HepG2 (cell line): ENCODE results near the gene HECTD4. TPM values are rescaled to one million over a fixed set of nuclear protein-coding genes. Genes with fewer than 3 reads are reported as not detected.

Experiments
- AGO2 ChIP-seq: fragments of 200-400 bp; formaldehyde crosslinking; optimal IDR thresholded peaks from 2 replicates; pipeline ENCODE3; 2017; ENCODE audit warnings: mild to moderate bottlenecking, low read depth, low read length, moderate library complexity
- ARHGAP35 ChIP-seq: sonication (generic); formaldehyde crosslinking; IDR thresholded peaks from 2 replicates; pipeline ENCODE4 v1.9.0; 2022; ENCODE audit warnings: mild to moderate bottlenecking, inconsistent platforms, moderate library complexity, missing genetic modification reagents, borderline replicate concordance
- DNMT1 ChIP-seq: sonication (generic); formaldehyde crosslinking; IDR thresholded peaks from 2 replicates; pipeline ENCODE4 v1.5.1; 2020; ENCODE audit warnings: mild to moderate bottlenecking, missing genetic modification reagents
- FLYWCH1 ChIP-seq: sonication (generic); formaldehyde crosslinking; IDR thresholded peaks from 2 replicates; pipeline ENCODE4 v1.8.1; 2023; ENCODE audit warnings: mild to moderate bottlenecking, missing genetic modification reagents
- FUBP1 ChIP-seq: sonication (generic); formaldehyde crosslinking; IDR thresholded peaks from 2 replicates; pipeline ENCODE4 v1.5.1; 2020; ENCODE audit warnings: missing genetic modification reagents, mild to moderate bottlenecking, borderline replicate concordance
- JUNB ChIP-seq: sonication (generic); formaldehyde crosslinking; IDR thresholded peaks from 2 replicates; pipeline ENCODE4 v1.8.0; 2022; ENCODE audit warnings: missing genetic modification reagents, mild to moderate bottlenecking, borderline replicate concordance
- RBM22 ChIP-seq: fragments of 200-400 bp; formaldehyde crosslinking; optimal IDR thresholded peaks from 2 replicates; pipeline ENCODE3; 2017; ENCODE audit warnings: mild to moderate bottlenecking, low read length, moderate library complexity
- RFX1 ChIP-seq: fragments of 450-650 bp; IDR thresholded peaks from 2 replicates; pipeline ENCODE4 v1.6.1; 2017
- SAP130 ChIP-seq: IDR thresholded peaks from 2 replicates; pipeline ENCODE4 v1.6.1; 2016; ENCODE audit warnings: low read depth
- SRY ChIP-seq: sonication (generic); formaldehyde crosslinking; IDR thresholded peaks from 2 replicates; pipeline ENCODE4 v1.8.0; 2022; ENCODE audit warnings: mild to moderate bottlenecking, missing genetic modification reagents
- ZBTB40 ChIP-seq, 2 experiments: fragments of 450-650 bp in 1 of 2; sonication (generic) in 1 of 2; formaldehyde crosslinking in 1 of 2; IDR thresholded peaks; 2 replicates each; pipeline versions ENCODE4 v1.6.1 to v1.8.0; 2016 to 2022; ENCODE audit warnings: antibody characterized with exemption in 1 of 2, mild to moderate bottlenecking in 1 of 2, missing genetic modification reagents in 1 of 2
- ZNF253 ChIP-seq: sonication (generic); formaldehyde crosslinking; IDR thresholded peaks from 2 replicates; pipeline ENCODE4 v1.8.0; 2022; ENCODE audit warnings: mild to moderate bottlenecking, missing genetic modification reagents, borderline replicate concordance
- ZNF460 ChIP-seq: sonication (generic); formaldehyde crosslinking; IDR thresholded peaks from 2 replicates; pipeline ENCODE4 v1.5.1; 2020; ENCODE audit warnings: missing genetic modification reagents, mild to moderate bottlenecking, borderline replicate concordance
- ZNF468 ChIP-seq: sonication (generic); formaldehyde crosslinking; IDR thresholded peaks from 2 replicates; pipeline ENCODE4 v1.8.0; 2022; ENCODE audit warnings: mild to moderate bottlenecking, moderate library complexity, missing genetic modification reagents
- ZNF704 ChIP-seq: sonication (generic); formaldehyde crosslinking; IDR thresholded peaks from 2 replicates; pipeline ENCODE4 v1.8.1; 2023; ENCODE audit warnings: mild to moderate bottlenecking, inconsistent platforms, moderate library complexity, missing genetic modification reagents, borderline replicate concordance
- ZNF724P ChIP-seq: sonication (generic); formaldehyde crosslinking; IDR thresholded peaks from 2 replicates; pipeline ENCODE4 v1.8.0; 2022; ENCODE audit warnings: missing genetic modification reagents, borderline replicate concordance
- polyA plus RNA-seq, 8 experiments: library from polyadenylated mRNA; depleted of rRNA in 3 of 8; stranded (reverse) in 7 of 8; unstranded in 1 of 8; fragments of >200 nt; fragmentation: Illumina TruSeq in 4 of 8; extraction: Trizol in 4 of 8; gene quantifications; 2 replicates each; pipeline versions ENCODE4 v1.2.1 to v1.2.3, GENCODE V29; 2011 to 2016; ENCODE audit warnings: low read depth in 4 of 8, missing spikeins in 1 of 8, mixed read lengths in 1 of 8; ENCODE audit not compliant: insufficient read depth in 1 of 8
- total RNA-seq, 5 experiments: library from RNA; depleted of rRNA; stranded (reverse); fragments of >200 nt; fragmentation: Illumina TruSeq; extraction: Trizol; gene quantifications; 2 replicates each; pipeline ENCODE4 v1.2.3, GENCODE V29; 2016; ENCODE audit warnings: low read depth in 1 of 5

HECTD4 gene
- total and polyA plus RNA-seq, 2 of the 13 experiments (the other 11 are each of a cell fraction or from before 2014, with no cell fraction given), result 9.0 to 11.4 TPM

DNA sequence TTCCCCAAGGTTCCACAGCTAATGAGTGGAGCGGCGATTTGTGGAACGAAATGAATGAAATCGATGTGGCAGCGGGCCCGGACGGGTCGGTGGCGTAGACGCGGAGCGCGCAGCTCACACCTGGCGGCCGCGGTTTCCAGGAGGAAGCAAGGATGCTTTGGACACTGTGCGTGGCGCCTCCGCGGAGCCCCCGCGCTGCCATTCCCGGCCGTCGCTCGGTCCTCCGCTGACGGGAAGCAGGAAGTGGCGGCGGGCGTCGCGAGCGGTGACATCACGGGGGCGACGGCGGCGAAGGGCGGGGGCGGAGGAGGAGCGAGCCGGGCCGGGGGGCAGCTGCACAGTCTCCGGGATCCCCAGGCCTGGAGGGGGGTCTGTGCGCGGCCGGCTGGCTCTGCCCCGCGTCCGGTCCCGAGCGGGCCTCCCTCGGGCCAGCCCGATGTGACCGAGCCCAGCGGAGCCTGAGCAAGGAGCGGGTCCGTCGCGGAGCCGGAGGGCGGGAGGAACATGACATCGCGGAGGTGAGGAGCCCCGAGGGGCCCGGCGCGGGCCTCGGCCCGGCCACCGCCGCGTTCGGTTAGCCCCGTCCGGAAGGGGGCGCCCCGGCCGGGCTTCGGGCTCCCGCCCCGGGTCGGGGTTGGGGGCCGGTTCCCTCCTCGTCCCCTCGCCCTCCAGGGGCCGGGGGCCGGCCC is 36.5 kb upstream of the HECTD4 start, which contains the start of gene PTPN11 (continued):
- peak; percentile 49; the same call in 1 of the 2 replicates for TF ChIP-seq ARHGAP35
- no peak; the same call in 1 of the 2 replicates for TF ChIP-seq JUNB
- no peak for TF ChIP-seq RFX1
- TF ChIP-seq ZBTB40 (IDR thresholded peaks at IDR 0.05), result no peak
- TF ChIP-seq ZBTB40 (CRISPR knock-in tag; IDR thresholded peaks at IDR 0.05), result peak; percentile 72
- no peak for TF ChIP-seq ZNF704 (CRISPR knock-in tag)
- TF ChIP-seq ZNF460, result no peak
- TF ChIP-seq ZNF724P, result 0 out of 2 replicates have a peak, but pooled peaks have one; percentile 39
- TF ChIP-seq AGO2, result peak; percentile 5
- TF ChIP-seq FLYWCH1 (CRISPR knock-in tag), result no peak
- TF ChIP-seq FUBP1, result no peak
- peak; percentile 79 for TF ChIP-seq DNMT1 (CRISPR knock-in tag)
- TF ChIP-seq SAP130 (CRISPR knock-in tag), result peak; percentile 94
- TF ChIP-seq ZNF253 (CRISPR knock-in tag), result no peak
- TF ChIP-seq SRY (CRISPR knock-in tag), result peak; percentile 36; the same call in 1 of the 2 replicates
- 0 out of 2 replicates have a peak, but pooled peaks have one; percentile 40 for TF ChIP-seq ZNF468 (CRISPR knock-in tag)
- TF ChIP-seq RBM22, result no peak
